ENCODE data around the gene PICALM. TPM values are rescaled to one million over a fixed set of nuclear protein-coding genes. Genes with fewer than 3 reads are reported as not detected.

The PICALM gene
- total RNA-seq, 1 experiment from 2014 or later = 321 TPM

DNA sequence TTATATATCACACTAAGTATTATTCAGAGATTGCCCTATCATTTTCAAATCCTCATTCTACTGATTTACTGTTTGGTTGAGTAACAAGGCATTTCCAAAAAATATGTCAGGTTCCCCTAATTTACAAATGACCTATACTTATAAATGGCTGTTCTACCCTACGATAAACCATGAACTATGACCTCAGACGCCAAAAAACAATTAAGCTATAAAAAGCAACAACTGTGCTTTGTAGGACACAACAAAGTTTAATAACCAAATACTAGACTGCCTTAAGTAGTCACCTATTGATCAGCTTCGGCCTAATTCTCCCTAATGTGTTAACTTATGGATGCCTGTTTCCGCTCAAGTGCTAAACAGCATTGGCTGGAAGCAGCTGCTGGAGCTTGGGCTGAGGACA, 53.2 kb downstream of the PICALM start:
- Mint-ChIP-seq H3K36me3 (ENCODE audit: insufficient read depth, unreplicated experiment) (peaks cover 66% of the 10 kb centered on the region), H3K27ac (ENCODE audit: unreplicated experiment) (no peak overlapping the region)
- no TSS peak for BruUV-seq (replicated peaks)

DNA sequence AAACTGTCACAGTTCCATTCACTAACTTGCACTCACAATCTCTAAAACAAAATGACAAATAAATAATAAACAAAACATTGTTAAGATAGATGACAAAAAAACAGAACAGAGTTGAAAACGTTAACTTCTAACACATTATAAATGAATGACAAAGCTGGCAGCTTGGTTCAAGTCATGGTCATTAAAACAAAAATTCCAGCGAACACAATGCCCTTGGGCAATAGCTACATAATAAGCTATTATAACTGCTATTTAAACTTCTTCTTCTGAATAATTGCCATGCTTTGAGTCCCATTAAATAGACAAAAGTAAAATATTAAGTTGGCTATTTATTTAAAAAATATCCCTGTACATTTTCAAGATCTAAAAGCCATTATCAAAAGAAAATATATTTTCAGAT, 54.7 kb downstream of the PICALM start:
- DNase-seq = no peak
- ChIA-PET POLR2A (no interaction called here), CTCF (no interaction called here)
- BruUV-seq (replicated peaks) = no TSS peak
- no peaks in the 10 kb centered on the region; the same call in none of the 2 replicates for H3K36me3 ChIP-seq (ENCODE audit: control insufficient read depth, insufficient read depth, low read length)
- Mint-ChIP-seq H3K27ac (ENCODE audit: unreplicated experiment) (no peak overlapping the region), H3K9me3 (ENCODE audit: unreplicated experiment) (no peaks in the 10 kb centered on the region), H3K4me1 (ENCODE audit: low read depth, unreplicated experiment) (peaks cover 11% of the 10 kb centered on the region), H3K27me3 (ENCODE audit: insufficient read depth, unreplicated experiment) (no peaks in the 10 kb centered on the region), H3K36me3 (ENCODE audit: insufficient read depth, unreplicated experiment) (peaks cover 66% of the 10 kb centered on the region), H3K4me3 (ENCODE audit: unreplicated experiment) (no peak overlapping the region)
- intact Hi-C loops (cut with micrococcal nuclease; ENCODE audit: unreplicated experiment) = no loop called here
- H3K27me3 ChIP-seq (replicated peaks; ENCODE audit: control insufficient read depth, insufficient read depth, low read length) = no peaks in the 10 kb centered on the region
- H3K4me1 ChIP-seq = no peaks in the 10 kb centered on the region
- TF ChIP-seq, protein P1, sequence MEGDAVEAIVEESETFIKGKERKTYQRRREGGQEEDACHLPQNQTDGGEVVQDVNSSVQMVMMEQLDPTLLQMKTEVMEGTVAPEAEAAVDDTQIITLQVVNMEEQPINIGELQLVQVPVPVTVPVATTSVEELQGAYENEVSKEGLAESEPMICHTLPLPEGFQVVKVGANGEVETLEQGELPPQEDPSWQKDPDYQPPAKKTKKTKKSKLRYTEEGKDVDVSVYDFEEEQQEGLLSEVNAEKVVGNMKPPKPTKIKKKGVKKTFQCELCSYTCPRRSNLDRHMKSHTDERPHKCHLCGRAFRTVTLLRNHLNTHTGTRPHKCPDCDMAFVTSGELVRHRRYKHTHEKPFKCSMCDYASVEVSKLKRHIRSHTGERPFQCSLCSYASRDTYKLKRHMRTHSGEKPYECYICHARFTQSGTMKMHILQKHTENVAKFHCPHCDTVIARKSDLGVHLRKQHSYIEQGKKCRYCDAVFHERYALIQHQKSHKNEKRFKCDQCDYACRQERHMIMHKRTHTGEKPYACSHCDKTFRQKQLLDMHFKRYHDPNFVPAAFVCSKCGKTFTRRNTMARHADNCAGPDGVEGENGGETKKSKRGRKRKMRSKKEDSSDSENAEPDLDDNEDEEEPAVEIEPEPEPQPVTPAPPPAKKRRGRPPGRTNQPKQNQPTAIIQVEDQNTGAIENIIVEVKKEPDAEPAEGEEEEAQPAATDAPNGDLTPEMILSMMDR (IDR thresholded peaks at IDR 0.05; ENCODE audit: insufficient read depth in 1 of 2, low read depth in 1 of 2, low read length in 1 of 2, severe bottlenecking in 1 of 2, unreplicated experiment in 1 of 2) = no peak
- H3K4me3 ChIP-seq (ENCODE audit: low read depth, low read length) = no peak overlapping the region
- no peaks in the 10 kb centered on the region for H3K9me3 ChIP-seq

More for the DNA sequence above, 53.2 kb downstream of the PICALM start:
- H3K4me3 ChIP-seq (ENCODE audit: low read depth, low read length) = no peak overlapping the region
- no peaks in the 10 kb centered on the region; the same call in none of the 2 replicates for H3K36me3 ChIP-seq (ENCODE audit: control insufficient read depth, insufficient read depth, low read length)
- TF ChIP-seq, protein P1 (IDR thresholded peaks at IDR 0.05; ENCODE audit: insufficient read depth in 1 of 2, low read depth in 1 of 2, low read length in 1 of 2, severe bottlenecking in 1 of 2, unreplicated experiment in 1 of 2) = no peak
- ChIA-PET CTCF (no interaction called here), POLR2A (no interaction called here)
- Mint-ChIP-seq H3K4me1 (ENCODE audit: low read depth, unreplicated experiment) (peaks cover 11% of the 10 kb centered on the region), H3K4me3 (ENCODE audit: unreplicated experiment) (no peak overlapping the region), H3K9me3 (ENCODE audit: unreplicated experiment) (no peaks in the 10 kb centered on the region), H3K27me3 (ENCODE audit: insufficient read depth, unreplicated experiment) (no peaks in the 10 kb centered on the region)
- no peaks in the 10 kb centered on the region for H3K4me1 ChIP-seq
- H3K9me3 ChIP-seq = no peaks in the 10 kb centered on the region
- intact Hi-C loops (cut with micrococcal nuclease; ENCODE audit: unreplicated experiment) = no loop called here
- DNase-seq = no peak
- H3K27me3 ChIP-seq (replicated peaks; ENCODE audit: control insufficient read depth, insufficient read depth, low read length) = no peaks in the 10 kb centered on the region

DNA sequence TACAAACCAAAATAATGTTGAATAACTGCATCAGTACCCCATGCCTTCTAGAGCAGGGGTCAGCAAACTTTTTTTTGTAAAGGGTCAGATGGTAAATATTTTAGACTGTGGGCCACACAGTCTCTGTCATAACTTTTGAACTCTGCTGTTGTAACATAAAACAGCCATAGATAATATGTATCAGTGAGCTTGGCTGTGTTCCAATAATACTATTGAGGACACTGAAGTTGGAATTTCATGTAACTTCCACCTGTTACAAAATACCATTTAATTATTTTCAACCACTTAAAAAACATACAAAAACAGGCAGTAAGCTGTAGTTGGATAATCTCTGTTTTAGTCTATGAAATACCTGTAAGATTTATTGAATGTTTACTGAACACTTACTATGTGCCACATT, 55.2 kb downstream of the PICALM start:
- no peaks in the 10 kb centered on the region for H3K27me3 ChIP-seq (replicated peaks; ENCODE audit: control insufficient read depth, insufficient read depth, low read length)
- TF ChIP-seq, protein P1 (IDR thresholded peaks at IDR 0.05; ENCODE audit: insufficient read depth in 1 of 2, low read depth in 1 of 2, low read length in 1 of 2, severe bottlenecking in 1 of 2, unreplicated experiment in 1 of 2) = no peak
- DNase-seq = no peak
- no peaks in the 10 kb centered on the region for H3K9me3 ChIP-seq
- no peaks in the 10 kb centered on the region for H3K4me1 ChIP-seq
- H3K36me3 Mint-ChIP-seq (ENCODE audit: insufficient read depth, unreplicated experiment) = peaks cover 66% of the 10 kb centered on the region
- no TSS peak for BruUV-seq (replicated peaks)
- intact Hi-C loops (cut with micrococcal nuclease; ENCODE audit: unreplicated experiment) = no loop called here
- H3K27me3 Mint-ChIP-seq (ENCODE audit: insufficient read depth, unreplicated experiment) = no peaks in the 10 kb centered on the region
- CTCF ChIA-PET = no interaction called here
- H3K4me3 Mint-ChIP-seq (ENCODE audit: unreplicated experiment) = no peak overlapping the region
- peaks cover 2% of the 10 kb centered on the region for H3K36me3 ChIP-seq (ENCODE audit: control insufficient read depth, insufficient read depth, low read length)
- no peak overlapping the region for H3K27ac Mint-ChIP-seq (ENCODE audit: unreplicated experiment)
- POLR2A ChIA-PET = no interaction called here
- no peak overlapping the region for H3K4me3 ChIP-seq (ENCODE audit: low read depth, low read length)
- no peaks in the 10 kb centered on the region for H3K9me3 Mint-ChIP-seq (ENCODE audit: unreplicated experiment)
- H3K4me1 Mint-ChIP-seq (ENCODE audit: low read depth, unreplicated experiment) = peaks cover 11% of the 10 kb centered on the region

All from Caco-2 (cell line).